OCI-LY1 (cell line): ENCODE results near the gene TTC33.

Source experiments
- EZH2 ChIP-seq: fragments of 200-600 bp; sonication (generic), shearing (Covaris generic); IDR thresholded peaks from 2 replicates; pipeline ENCODE4 v1.8.0; 2017; ENCODE audit warnings: borderline replicate concordance, mixed run types, mild to moderate bottlenecking, antibody characterized with exemption, low read length, moderate library complexity, mixed read lengths
- TF ChIP-seq, protein P1 (sequence below): fragments of 200-600 bp; sonication (generic), shearing (Covaris generic); IDR thresholded peaks from 2 replicates; pipeline ENCODE4 v1.5.1; 2017; ENCODE audit warnings: mild to moderate bottlenecking, antibody characterized with exemption, low read length, moderate library complexity, mixed read lengths

DNA sequence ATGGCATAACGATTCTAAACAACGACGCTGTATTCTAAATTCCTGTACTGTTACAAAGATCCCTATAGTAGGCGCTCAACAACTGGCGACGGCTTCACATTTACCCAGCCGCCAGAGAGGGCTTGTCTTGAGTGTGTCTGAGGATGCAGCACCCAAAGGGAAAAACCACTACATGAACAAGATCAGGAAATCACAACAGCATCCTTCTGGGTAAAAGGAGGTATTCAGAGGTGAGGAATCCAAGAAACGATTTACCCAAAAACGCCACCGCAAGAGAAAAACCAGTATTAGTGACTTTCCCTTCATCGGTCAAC, 711 bp downstream of the TTC33 start:
- TF ChIP-seq, protein P1, sequence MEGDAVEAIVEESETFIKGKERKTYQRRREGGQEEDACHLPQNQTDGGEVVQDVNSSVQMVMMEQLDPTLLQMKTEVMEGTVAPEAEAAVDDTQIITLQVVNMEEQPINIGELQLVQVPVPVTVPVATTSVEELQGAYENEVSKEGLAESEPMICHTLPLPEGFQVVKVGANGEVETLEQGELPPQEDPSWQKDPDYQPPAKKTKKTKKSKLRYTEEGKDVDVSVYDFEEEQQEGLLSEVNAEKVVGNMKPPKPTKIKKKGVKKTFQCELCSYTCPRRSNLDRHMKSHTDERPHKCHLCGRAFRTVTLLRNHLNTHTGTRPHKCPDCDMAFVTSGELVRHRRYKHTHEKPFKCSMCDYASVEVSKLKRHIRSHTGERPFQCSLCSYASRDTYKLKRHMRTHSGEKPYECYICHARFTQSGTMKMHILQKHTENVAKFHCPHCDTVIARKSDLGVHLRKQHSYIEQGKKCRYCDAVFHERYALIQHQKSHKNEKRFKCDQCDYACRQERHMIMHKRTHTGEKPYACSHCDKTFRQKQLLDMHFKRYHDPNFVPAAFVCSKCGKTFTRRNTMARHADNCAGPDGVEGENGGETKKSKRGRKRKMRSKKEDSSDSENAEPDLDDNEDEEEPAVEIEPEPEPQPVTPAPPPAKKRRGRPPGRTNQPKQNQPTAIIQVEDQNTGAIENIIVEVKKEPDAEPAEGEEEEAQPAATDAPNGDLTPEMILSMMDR = peak; percentile 84
- TF ChIP-seq EZH2 = no peak
